H9 (cell line): ENCODE measurements around the gene TARBP2. TPM values are rescaled to one million over a fixed set of nuclear protein-coding genes. Genes with fewer than 3 reads are reported as not detected.

Experiments
- DNase-seq: peaks from one replicate; pipeline ENCODE4 v3.0.0-alpha.2; 2017
- H2AFZ ChIP-seq: one replicate; pipeline ENCODE4 v1.6.1; 2013; ENCODE audit warnings: mild to moderate bottlenecking, low read length, control low read depth, moderate library complexity
- H2AK5ac ChIP-seq: 2 replicates; pipeline ENCODE4 v1.6.1; 2013; ENCODE audit warnings: low read length, control low read depth, mixed read lengths; ENCODE audit not compliant: insufficient read length
- H2BK120ac ChIP-seq: one replicate; pipeline ENCODE4 v1.6.1; 2013; ENCODE audit warnings: low read depth, mild to moderate bottlenecking, low read length, control low read depth, inconsistent platforms; ENCODE audit not compliant: poor library complexity, severe bottlenecking
- H2BK12ac ChIP-seq: 2 replicates; pipeline ENCODE4 v1.6.1; 2013; ENCODE audit warnings: low read length, control low read depth, mixed read lengths, low read depth; ENCODE audit not compliant: insufficient read length
- H2BK15ac ChIP-seq: 2 replicates; pipeline ENCODE4 v1.6.1; 2013; ENCODE audit warnings: low read depth, low read length, control low read depth
- H2BK20ac ChIP-seq: one replicate; pipeline ENCODE4 v1.6.1; 2013; ENCODE audit warnings: low read depth, mild to moderate bottlenecking, low read length, control low read depth, inconsistent platforms; ENCODE audit not compliant: poor library complexity, severe bottlenecking
- H2BK5ac ChIP-seq: 2 replicates; pipeline ENCODE4 v1.6.1; 2013; ENCODE audit warnings: low read length, control low read depth, mixed read lengths; ENCODE audit not compliant: insufficient read length
- H3K14ac ChIP-seq: 2 replicates; pipeline ENCODE4 v1.6.1; 2013; ENCODE audit warnings: low read length, control low read depth; ENCODE audit not compliant: insufficient read depth
- H3K18ac ChIP-seq: 2 replicates; pipeline ENCODE4 v1.6.1; 2013; ENCODE audit warnings: low read depth, mild to moderate bottlenecking, mixed read lengths, low read length, control low read depth; ENCODE audit not compliant: insufficient read length
- H3K23ac ChIP-seq: 2 replicates; pipeline ENCODE4 v1.6.1; 2013; ENCODE audit warnings: low read length, control low read depth, mixed read lengths, low read depth; ENCODE audit not compliant: insufficient read length
- H3K23me2 ChIP-seq: 2 replicates; pipeline ENCODE4 v1.6.1; 2013; ENCODE audit warnings: low read depth, mild to moderate bottlenecking, mixed read lengths, low read length, control low read depth; ENCODE audit not compliant: insufficient read length, poor library complexity, severe bottlenecking
- H3K27ac ChIP-seq: 2 replicates; pipeline ENCODE4 v1.5.1; 2013; ENCODE audit warnings: low read length, control low read depth, mixed read lengths, low read depth; ENCODE audit not compliant: insufficient read length
- H3K27me3 ChIP-seq: 2 replicates; pipeline ENCODE4 v1.6.1; 2013; ENCODE audit warnings: low read length, control low read depth, inconsistent platforms; ENCODE audit not compliant: insufficient read depth
- H3K4ac ChIP-seq: 2 replicates; pipeline ENCODE4 v1.6.1; 2013; ENCODE audit warnings: low read depth, mild to moderate bottlenecking, control low read depth, inconsistent platforms, low read length, moderate library complexity
- H3K4me1 ChIP-seq: 2 replicates; pipeline ENCODE4 v1.6.1; 2013; ENCODE audit warnings: low read length, control low read depth, inconsistent platforms; ENCODE audit not compliant: insufficient read depth
- H3K4me2 ChIP-seq: 2 replicates; pipeline ENCODE4 v1.6.1; 2013; ENCODE audit warnings: low read length, control low read depth, mixed read lengths; ENCODE audit not compliant: insufficient read length, insufficient read depth
- H3K56ac ChIP-seq: 2 replicates; pipeline ENCODE4 v1.6.1; 2013; ENCODE audit warnings: low read depth, mild to moderate bottlenecking, mixed read lengths, low read length, control low read depth; ENCODE audit not compliant: insufficient read length
- H3K79me1 ChIP-seq: 2 replicates; pipeline ENCODE4 v1.6.1; 2013; ENCODE audit warnings: low read depth, mild to moderate bottlenecking, moderate library complexity, low read length, control low read depth, inconsistent platforms; ENCODE audit not compliant: insufficient read depth, poor library complexity, severe bottlenecking
- H3K79me2 ChIP-seq: 2 replicates; pipeline ENCODE4 v1.6.1; 2013; ENCODE audit warnings: low read length, control low read depth, inconsistent platforms; ENCODE audit not compliant: insufficient read depth
- H3K9ac ChIP-seq: 2 replicates; pipeline ENCODE4 v1.6.1; 2013; ENCODE audit warnings: low read length, control low read depth, mixed read lengths; ENCODE audit not compliant: insufficient read length; ENCODE audit errors: extremely low read depth
- H3K9me3 ChIP-seq: one replicate; pipeline ENCODE4 v1.6.1; 2013; ENCODE audit warnings: low read depth, low read length, inconsistent platforms; ENCODE audit not compliant: control insufficient read depth
- H3T11ph ChIP-seq: one replicate; pipeline ENCODE4 v1.6.1; 2013; ENCODE audit warnings: mild to moderate bottlenecking, low read length, control low read depth, inconsistent platforms
- H4K20me1 ChIP-seq: one replicate; pipeline ENCODE4 v1.6.1; 2013; ENCODE audit not compliant: control insufficient read depth, insufficient read length, insufficient read depth
- H4K5ac ChIP-seq: 2 replicates; pipeline ENCODE4 v1.6.1; 2013; ENCODE audit warnings: low read depth, mild to moderate bottlenecking, mixed read lengths, low read length, control low read depth; ENCODE audit not compliant: insufficient read length
- H4K8ac ChIP-seq: replicated peaks from 2 replicates; pipeline ENCODE4 v1.6.1; 2013; ENCODE audit warnings: low read length, control low read depth, mixed read lengths, low read depth; ENCODE audit not compliant: insufficient read length
- H4K91ac ChIP-seq: 2 replicates; pipeline ENCODE4 v1.6.1; 2013; ENCODE audit warnings: low read depth, mild to moderate bottlenecking, moderate library complexity, mixed read lengths, low read length, control low read depth; ENCODE audit not compliant: insufficient read length
- H3K27ac Mint-ChIP-seq, 3 experiments: 2 replicates in 2 of 3; 3 replicates in 1 of 3; pipeline ENCODE4 v1.8.0; 2020 to 2021; ENCODE audit warnings: mixed read lengths in 3 of 3, mild to moderate bottlenecking in 1 of 3, moderate library complexity in 1 of 3
- H3K27me3 Mint-ChIP-seq: 2 replicates; pipeline ENCODE4 v1.8.0; 2021; ENCODE audit warnings: low read depth, mild to moderate bottlenecking, moderate library complexity, mixed read lengths
- H3K36me3 Mint-ChIP-seq, 3 experiments: 2 replicates in 2 of 3; 3 replicates in 1 of 3; pipeline ENCODE4 v1.8.0; 2020 to 2021; ENCODE audit warnings: low read depth in 3 of 3, mixed read lengths in 3 of 3; ENCODE audit not compliant: insufficient read depth in 1 of 3
- H3K4me1 Mint-ChIP-seq, 2 experiments: 2 replicates each; pipeline ENCODE4 v1.8.0; 2020; ENCODE audit warnings: mixed read lengths in 2 of 2
- H3K4me3 Mint-ChIP-seq, 2 experiments: 2 replicates in 1 of 2; 3 replicates in 1 of 2; pipeline ENCODE4 v1.8.0; 2020 to 2021; ENCODE audit warnings: mild to moderate bottlenecking in 2 of 2, mixed read lengths in 2 of 2, moderate library complexity in 1 of 2
- H3K9me3 Mint-ChIP-seq, 2 experiments: 2 replicates in 1 of 2; 3 replicates in 1 of 2; pipeline ENCODE4 v1.8.0; 2020; ENCODE audit warnings: mild to moderate bottlenecking in 2 of 2, mixed read lengths in 2 of 2, moderate library complexity in 1 of 2
- WGBS: extraction: QIAGEN DNeasy Blood & Tissue Kit; methylation state at CpG from one replicate; pipeline ENCODE4 v1.1.7; 2013; ENCODE audit warnings: missing lambda C conversion rate, low lambda C conversion rate, mixed read lengths; ENCODE audit not compliant: insufficient read length; ENCODE audit errors: extremely low coverage; 5-methylcytosine and 5-hydroxymethylcytosine counted together
- total RNA-seq: library from RNA; stranded (reverse); gene quantifications from 2 replicates; pipeline ENCODE4 v1.2.1, GENCODE V29; 2021
- TF ChIP-seq, protein P1 (sequence below): fragments of 200-600 bp; sonication (generic); conservative IDR thresholded peaks from 3 replicates; pipeline ENCODE4 v1.8.0; 2021; ENCODE audit warnings: antibody characterized with exemption, mild to moderate bottlenecking

The TARBP2 gene
- total RNA-seq, 1 experiment from 2014 or later = 79.2 TPM

GRCh38 chr12:53489242-53489864 is 11.7 kb upstream of the TARBP2 start:
- no CpG with 5 or more reads among the region's 5 CpGs for WGBS
- peaks cover 10% of the 10 kb centered on the region for H3K23me2 ChIP-seq
- H3K4me1 Mint-ChIP-seq = peaks cover 23 to 26% of the 10 kb centered on the region in 2 experiments
- H3K4me2 ChIP-seq = no peak overlapping the region
- no peak overlapping the region for H2BK15ac ChIP-seq
- no peak overlapping the region for H3K9ac ChIP-seq
- H2AK5ac ChIP-seq = no peak overlapping the region
- DNase-seq = no peak
- no peak overlapping the region for H2BK120ac ChIP-seq
- H4K5ac ChIP-seq = no peak overlapping the region
- no peak overlapping the region for H2AFZ ChIP-seq
- peaks cover 2% of the 10 kb centered on the region for H4K20me1 ChIP-seq
- H3K4me1 ChIP-seq = no peaks in the 10 kb centered on the region
- H3K4me3 Mint-ChIP-seq = no peak overlapping the region
- no peak overlapping the region for H2BK12ac ChIP-seq
- H3K27ac ChIP-seq = no peak overlapping the region
- no peak overlapping the region for H4K8ac ChIP-seq
- no peak overlapping the region for H2BK20ac ChIP-seq
- no peaks in the 10 kb centered on the region for H3K79me1 ChIP-seq
- H3K27me3 Mint-ChIP-seq = peaks cover 1% of the 10 kb centered on the region
- H3K79me2 ChIP-seq = no peaks in the 10 kb centered on the region
- H3K27ac Mint-ChIP-seq = peak overlapping the region in 2 of 3 experiments; percentile 47 to 53; a peak in 2 of 7 replicates
- H3K27me3 ChIP-seq = no peaks in the 10 kb centered on the region
- no peak overlapping the region for H3K18ac ChIP-seq
- no peak overlapping the region for H3K4ac ChIP-seq
- no peak overlapping the region for H3K23ac ChIP-seq
- H3K9me3 ChIP-seq = no peaks in the 10 kb centered on the region
- H3K36me3 Mint-ChIP-seq = peaks cover 14 to 25% (median 24%) of the 10 kb centered on the region in 3 experiments
- TF ChIP-seq, protein P1, sequence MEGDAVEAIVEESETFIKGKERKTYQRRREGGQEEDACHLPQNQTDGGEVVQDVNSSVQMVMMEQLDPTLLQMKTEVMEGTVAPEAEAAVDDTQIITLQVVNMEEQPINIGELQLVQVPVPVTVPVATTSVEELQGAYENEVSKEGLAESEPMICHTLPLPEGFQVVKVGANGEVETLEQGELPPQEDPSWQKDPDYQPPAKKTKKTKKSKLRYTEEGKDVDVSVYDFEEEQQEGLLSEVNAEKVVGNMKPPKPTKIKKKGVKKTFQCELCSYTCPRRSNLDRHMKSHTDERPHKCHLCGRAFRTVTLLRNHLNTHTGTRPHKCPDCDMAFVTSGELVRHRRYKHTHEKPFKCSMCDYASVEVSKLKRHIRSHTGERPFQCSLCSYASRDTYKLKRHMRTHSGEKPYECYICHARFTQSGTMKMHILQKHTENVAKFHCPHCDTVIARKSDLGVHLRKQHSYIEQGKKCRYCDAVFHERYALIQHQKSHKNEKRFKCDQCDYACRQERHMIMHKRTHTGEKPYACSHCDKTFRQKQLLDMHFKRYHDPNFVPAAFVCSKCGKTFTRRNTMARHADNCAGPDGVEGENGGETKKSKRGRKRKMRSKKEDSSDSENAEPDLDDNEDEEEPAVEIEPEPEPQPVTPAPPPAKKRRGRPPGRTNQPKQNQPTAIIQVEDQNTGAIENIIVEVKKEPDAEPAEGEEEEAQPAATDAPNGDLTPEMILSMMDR = no peak
- H3K14ac ChIP-seq = no peak overlapping the region
- H2BK5ac ChIP-seq = no peak overlapping the region
- no peaks in the 10 kb centered on the region for H3K9me3 Mint-ChIP-seq
- no peak overlapping the region for H4K91ac ChIP-seq
- no peak overlapping the region for H3K56ac ChIP-seq
- H3T11ph ChIP-seq = no peak overlapping the region
